H1 (cell line): ENCODE results near the gene TSHR. TPM values are rescaled to one million over a fixed set of nuclear protein-coding genes. Genes with fewer than 3 reads are reported as not detected.

ENCODE experiments used
- CTCF ChIA-PET: fragments of 300-600 bp; sonication (Branson Sonifier 250); formaldehyde crosslinking; loops from one replicate; lab custom pipeline; 2021; ENCODE audit not compliant: partially characterized antibody; lab: Charles Lee
- POLR2A ChIA-PET: fragments of 300-600 bp; sonication (Branson Sonifier 250); formaldehyde crosslinking; loops from one replicate; lab custom pipeline; 2021; ENCODE audit warnings: inconsistent platforms; ENCODE audit not compliant: partially characterized antibody; lab: Charles Lee
- DNase-seq, 2 experiments: peaks; one replicate each; pipeline versions ENCODE4 v3.0.0 to v3.0.0-alpha.2; 2010 to 2022; ENCODE audit warnings: low spot score in 2 of 2, low read depth in 1 of 2, mixed read lengths in 1 of 2
- FAIRE-seq: peaks from 2 replicates; lab custom pipeline; 2011; peaks lifted over from hg19 to GRCh38; lab: Jason Lieb, UNC
- H2AFZ ChIP-seq: 2 replicates; pipeline ENCODE4 v1.8.1; 2012; ENCODE audit warnings: low read length, inconsistent platforms
- H2AK5ac ChIP-seq: 2 replicates; pipeline ENCODE4 v1.6.1; 2013; ENCODE audit warnings: low read depth, low read length
- H2BK120ac ChIP-seq: replicated peaks from 2 replicates; pipeline ENCODE3; 2013; ENCODE audit warnings: low read depth, low read length, inconsistent platforms
- H2BK12ac ChIP-seq: 2 replicates; pipeline ENCODE4 v1.6.1; 2013; ENCODE audit warnings: low read depth, low read length
- H2BK15ac ChIP-seq: 2 replicates; pipeline ENCODE4 v1.6.1; 2013; ENCODE audit warnings: low read length
- H2BK20ac ChIP-seq: 2 replicates; pipeline ENCODE4 v1.6.1; 2013; ENCODE audit warnings: low read length
- H2BK5ac ChIP-seq: 2 replicates; pipeline ENCODE4 v1.6.1; 2013; ENCODE audit warnings: low read depth, low read length
- H3K14ac ChIP-seq: 2 replicates; pipeline ENCODE4 v1.6.1; 2013; ENCODE audit warnings: inconsistent platforms; ENCODE audit not compliant: insufficient read length
- H3K18ac ChIP-seq: 2 replicates; pipeline ENCODE4 v1.6.1; 2013; ENCODE audit warnings: low read length; ENCODE audit errors: extremely low read depth
- H3K23ac ChIP-seq: 2 replicates; pipeline ENCODE4 v1.6.1; 2013; ENCODE audit warnings: inconsistent platforms; ENCODE audit not compliant: insufficient read length
- H3K23me2 ChIP-seq: 2 replicates; pipeline ENCODE4 v1.6.1; 2013; ENCODE audit warnings: low read depth, low read length
- H3K27ac ChIP-seq: 2 replicates; pipeline ENCODE4 v1.6.1; 2011; ENCODE audit warnings: low read depth, low read length, inconsistent platforms
- H3K27me3 ChIP-seq, 4 experiments: replicated peaks in 1 of 4; 1 replicate in 1 of 4; 2 replicates in 3 of 4; pipeline versions ENCODE4 v1.6.1 to v1.8.1; 2011 to 2013; ENCODE audit warnings: low read length in 3 of 4, mild to moderate bottlenecking in 3 of 4, inconsistent platforms in 2 of 4, mixed read lengths in 2 of 4, moderate library complexity in 1 of 4; ENCODE audit not compliant: control insufficient read depth in 3 of 4, insufficient read depth in 3 of 4; ENCODE audit errors: extremely low read depth in 1 of 4
- H3K36me3 ChIP-seq, 4 experiments: 2 replicates each; pipeline versions ENCODE4 v1.6.1 to v1.8.1; 2011 to 2013; ENCODE audit warnings: mild to moderate bottlenecking in 4 of 4, low read length in 3 of 4, moderate library complexity in 2 of 4, control low read depth in 1 of 4, inconsistent platforms in 1 of 4; ENCODE audit not compliant: insufficient read depth in 4 of 4, control insufficient read depth in 2 of 4
- H3K4ac ChIP-seq: replicated peaks from 2 replicates; pipeline ENCODE3; 2013; ENCODE audit warnings: low read length, low read depth, mixed read lengths, inconsistent platforms; ENCODE audit not compliant: insufficient read length
- H3K4me1 ChIP-seq, 4 experiments: replicated peaks in 1 of 4; 1 replicate in 1 of 4; 2 replicates in 3 of 4; pipeline versions ENCODE4 v1.6.1 to v1.8.1; 2011 to 2013; ENCODE audit warnings: low read length in 3 of 4, inconsistent platforms in 2 of 4, mixed read lengths in 1 of 4; ENCODE audit not compliant: insufficient read depth in 4 of 4, control insufficient read depth in 3 of 4
- H3K4me2 ChIP-seq, 2 experiments: 2 replicates each; pipeline versions ENCODE4 v1.6.1 to v1.8.1; 2011 to 2013; ENCODE audit warnings: low read depth in 2 of 2, low read length in 2 of 2, control low read depth in 1 of 2, inconsistent platforms in 1 of 2, mild to moderate bottlenecking in 1 of 2; ENCODE audit not compliant: insufficient read depth in 1 of 2
- H3K4me3 ChIP-seq, 4 experiments: fragments of 200-600, 300-600 bp in 1 of 4; sonication (generic), shearing (Covaris generic), sonication (Bioruptor Twin) in 1 of 4; 2 replicates each; pipeline versions ENCODE4 v1.5.1 to v1.8.1; 2011 to 2016; ENCODE audit warnings: low read length in 4 of 4, low read depth in 3 of 4, control low read depth in 2 of 4, inconsistent platforms in 2 of 4, mild to moderate bottlenecking in 2 of 4, mixed read lengths in 1 of 4, moderate library complexity in 1 of 4; ENCODE audit not compliant: insufficient read depth in 2 of 4; ENCODE audit errors: extremely low read depth in 1 of 4
- H3K56ac ChIP-seq: replicated peaks from 2 replicates; pipeline ENCODE3; 2013; ENCODE audit warnings: low read depth, mild to moderate bottlenecking, mixed read lengths, low read length, inconsistent platforms; ENCODE audit not compliant: insufficient read length
- H3K79me1 ChIP-seq: 2 replicates; pipeline ENCODE4 v1.6.1; 2013; ENCODE audit warnings: low read depth, low read length, control low read depth
- H3K79me2 ChIP-seq, 2 experiments: 2 replicates each; pipeline versions ENCODE4 v1.6.1 to v1.8.1; 2012 to 2013; ENCODE audit warnings: low read length in 2 of 2, mild to moderate bottlenecking in 2 of 2, inconsistent platforms in 1 of 2; ENCODE audit not compliant: insufficient read depth in 2 of 2, control insufficient read depth in 1 of 2
- H3K9ac ChIP-seq, 4 experiments: replicated peaks in 1 of 4; 1 replicate in 1 of 4; 2 replicates in 3 of 4; pipeline versions ENCODE4 v1.6.1 to v1.8.1; 2011 to 2013; ENCODE audit warnings: low read depth in 3 of 4, low read length in 3 of 4, control low read depth in 2 of 4, mild to moderate bottlenecking in 2 of 4, moderate library complexity in 2 of 4, inconsistent platforms in 1 of 4; ENCODE audit errors: extremely low read depth in 1 of 4
- H3K9me3 ChIP-seq, 2 experiments: 2 replicates each; pipeline versions ENCODE4 v1.6.1 to v1.8.1; 2012 to 2013; ENCODE audit warnings: mild to moderate bottlenecking in 2 of 2, moderate library complexity in 2 of 2, control low read depth in 1 of 2, inconsistent platforms in 1 of 2, low read depth in 1 of 2, low read length in 1 of 2, mixed read lengths in 1 of 2; ENCODE audit not compliant: insufficient read depth in 2 of 2
- H4K20me1 ChIP-seq, 2 experiments: replicated peaks in 1 of 2; 2 replicates each; pipeline versions ENCODE3 to v1.8.1; 2011 to 2013; ENCODE audit warnings: inconsistent platforms in 2 of 2, low read length in 2 of 2, mild to moderate bottlenecking in 1 of 2; ENCODE audit not compliant: insufficient read depth in 2 of 2, control insufficient read depth in 1 of 2
- H4K5ac ChIP-seq: 2 replicates; pipeline ENCODE4 v1.6.1; 2013; ENCODE audit warnings: low read length, low read depth, mixed read lengths, inconsistent platforms; ENCODE audit not compliant: insufficient read length
- H4K8ac ChIP-seq: 2 replicates; pipeline ENCODE4 v1.8.0; 2013; ENCODE audit warnings: mild to moderate bottlenecking, moderate library complexity, low read length, inconsistent platforms; ENCODE audit not compliant: insufficient read depth; ENCODE audit errors: extremely low read depth
- H4K91ac ChIP-seq: replicated peaks from 2 replicates; pipeline ENCODE3; 2013; ENCODE audit warnings: low read length, mixed read lengths, inconsistent platforms; ENCODE audit not compliant: insufficient read length
- GTF2F1 ChIP-seq: IDR thresholded peaks from 2 replicates; pipeline ENCODE4 v1.6.1; 2012; ENCODE audit warnings: low read depth, low read length, improper control_type of control experiment, borderline replicate concordance
- HDAC6 ChIP-seq: IDR thresholded peaks from one replicate; pipeline ENCODE4 v1.7.1; 2012; ENCODE audit warnings: low read depth, mild to moderate bottlenecking, inconsistent platforms, low read length, moderate library complexity
- NANOG ChIP-seq: IDR thresholded peaks from 2 replicates; pipeline ENCODE4 v1.6.1; 2011; ENCODE audit warnings: low read length, low read depth, mild to moderate bottlenecking, inconsistent platforms; ENCODE audit not compliant: insufficient read depth, poor library complexity, severe bottlenecking
- RBBP5 ChIP-seq: IDR thresholded peaks from 2 replicates; pipeline ENCODE4 v1.7.1; 2012; ENCODE audit warnings: low read depth, mild to moderate bottlenecking, inconsistent platforms, low read length, moderate library complexity, borderline replicate concordance
- RNF2 ChIP-seq: fragments of 200-900, 300-1000 bp; sonication (generic); IDR thresholded peaks from 2 replicates; pipeline ENCODE4 v1.7.1; 2016; ENCODE audit warnings: borderline replicate concordance, low read depth, mild to moderate bottlenecking, antibody characterized with exemption, low read length; ENCODE audit not compliant: poor library complexity, severe bottlenecking; ENCODE audit errors: missing control alignments
- SP4 ChIP-seq: IDR thresholded peaks from 2 replicates; pipeline ENCODE4 v1.6.1; 2012; ENCODE audit warnings: low read length, inconsistent platforms
- TAF7 ChIP-seq: optimal IDR thresholded peaks from 2 replicates; pipeline ENCODE3; 2011; ENCODE audit warnings: low read depth, mild to moderate bottlenecking, inconsistent platforms, low read length, moderate library complexity, borderline replicate concordance
- WGBS, 2 experiments: shearing (Covaris generic) in 1 of 2; methylation state at CpG; one replicate each; pipeline versions ENCODE4 v1.1.6 to v1.1.7; 2013 to 2015; ENCODE audit warnings: low lambda C conversion rate in 2 of 2, mixed read lengths in 2 of 2, inconsistent platforms in 1 of 2, low coverage in 1 of 2, missing lambda C conversion rate in 1 of 2; ENCODE audit not compliant: insufficient replicate concordance in 2 of 2, insufficient coverage in 1 of 2, insufficient read length in 1 of 2; ENCODE audit errors: extremely low coverage in 1 of 2, missing lambda C conversion rate in 1 of 2; 5-methylcytosine and 5-hydroxymethylcytosine counted together
- polyA plus RNA-seq, 7 experiments: library from polyadenylated mRNA; depleted of rRNA in 3 of 7; stranded (reverse) in 5 of 7; unstranded in 2 of 7; fragments of >200 nt in 5 of 7; fragments of 200-250 nt in 2 of 7; gene quantifications; 1 replicate in 5 of 7; 2 replicates in 1 of 7; 4 replicates in 1 of 7; pipeline versions ENCODE4 v1.2.1 to v1.2.3, GENCODE V29; 2011 to 2013; ENCODE audit warnings: missing spikeins in 2 of 7, mixed read lengths in 2 of 7
- total RNA-seq: library from RNA; stranded (reverse); fragmentation: NEBNext Ultra II Directional; extraction: Animal tissue kit (Norgen Biotek cat#: 25700); gene quantifications from 2 replicates; pipeline ENCODE4 v1.2.1, GENCODE V29; 2021

The TSHR gene
- total and polyA plus RNA-seq, 2 of the 8 experiments (the other 6 are each of a cell fraction or from before 2014, with no cell fraction given): 0.27 TPM; not detected in 1

- ChIA-PET CTCF (interaction anchor here (0.6 to 2.6 kb wide), 2 partner anchors 14 to 797 kb away, joined by 3 to 15 read pairs; no protein-coding TSS in a partner anchor), POLR2A (no interaction called here)
- TF ChIP-seq TAF7: no peak
- no peak for TF ChIP-seq HDAC6
- no peak for TF ChIP-seq NANOG
- TF ChIP-seq RBBP5: no peak
- TF ChIP-seq GTF2F1: no peak
- no peak for TF ChIP-seq RNF2
- TF ChIP-seq SP4: no peak
- Histone ChIP-seq H2BK5ac (no peak overlapping the region), H3K14ac (no peak overlapping the region), H2BK20ac (no peak overlapping the region), H3K4ac (no peak overlapping the region), H4K20me1 (no peaks in the 10 kb centered on the region), H3K79me2 (no peaks in the 10 kb centered on the region), H3K23ac (no peak overlapping the region), H3K79me1 (no peaks in the 10 kb centered on the region), H3K27ac (no peak overlapping the region), H4K5ac (no peak overlapping the region), H4K8ac (no peak overlapping the region), H2AK5ac (no peak overlapping the region), H3K4me1 (no peaks in the 10 kb centered on the region), H2BK15ac (no peak overlapping the region), H4K91ac (no peak overlapping the region), H2BK120ac (no peak overlapping the region), H3K23me2 (no peaks in the 10 kb centered on the region), H3K56ac (no peak overlapping the region), H3K27me3 (no peaks in the 10 kb centered on the region), H2AFZ (peak overlapping the region; percentile 25; the same call in 1 of the 2 replicates), H3K9ac (no peak overlapping the region; a peak in 2 of 7 replicates), H3K18ac (no peak overlapping the region), H3K4me2 (no peak overlapping the region), H3K36me3 (no peaks in the 10 kb centered on the region), H3K4me3 (no peak overlapping the region), H2BK12ac (no peak overlapping the region), H3K9me3 (no peaks in the 10 kb centered on the region)
- FAIRE-seq (no peak), DNase-seq (no peak)
- WGBS, 2 experiments: 84% methylated on average over 6 of the region's 6 CpGs; no CpG with 5 or more reads in 1 of the 2 experiments
Measured at GRCh38 chr14:81001447-81001846, 46.0 kb downstream of the TSHR start.
